Tibial nerve (tissue), 4 donors: Measurements from ENCODE around the gene AASS. TPM values are rescaled to one million over a fixed set of nuclear protein-coding genes. Genes with fewer than 3 reads are reported as not detected.

Source experiments
- DNase-seq, 2 donors: peaks; one replicate each; pipeline ENCODE4 v3.0.0-alpha.2; 2019; ENCODE audit warnings: low spot score in 2 of 2
- H3K27ac ChIP-seq, 4 donors: fragments of 200-600 bp; sonication (generic) in 3 of 4; one replicate each; pipeline ENCODE4 v1.5.1; 2017 to 2019; ENCODE audit warnings: mild to moderate bottlenecking in 1 of 4
- H3K27me3 ChIP-seq, 2 donors: fragments of 200-600 bp; sonication (generic) in 1 of 2; one replicate each; pipeline versions ENCODE4 v1.5.1 to v1.6.0; 2017 to 2019
- H3K36me3 ChIP-seq, 3 donors: fragments of 200-600 bp; sonication (generic); one replicate each; pipeline ENCODE4 v1.5.1; 2018 to 2019
- H3K4me1 ChIP-seq, 4 donors: fragments of 200-600 bp; sonication (generic) in 3 of 4; one replicate each; pipeline ENCODE4 v1.5.1; 2017 to 2019
- H3K4me3 ChIP-seq, 4 donors: fragments of 200-600 bp; sonication (generic) in 3 of 4; one replicate each; pipeline ENCODE4 v1.5.1; 2017 to 2019; ENCODE audit warnings: mild to moderate bottlenecking in 1 of 4, moderate library complexity in 1 of 4
- H3K9me3 ChIP-seq, 4 donors: fragments of 200-600 bp; sonication (generic) in 3 of 4; one replicate each; pipeline ENCODE4 v1.5.1; 2017 to 2019
- EP300 ChIP-seq, 2 donors: sonication (generic); formaldehyde crosslinking; IDR thresholded peaks; one replicate each; pipeline ENCODE4 v1.6.1; 2017; ENCODE audit warnings: antibody characterized with exemption in 2 of 2, mild to moderate bottlenecking in 1 of 2
- POLR2A ChIP-seq, 2 donors: fragments of 450-650 bp; IDR thresholded peaks; one replicate each; pipeline ENCODE4 v1.6.1; 2017; ENCODE audit warnings: antibody characterized with exemption in 2 of 2, mild to moderate bottlenecking in 2 of 2, moderate library complexity in 2 of 2
- WGBS, 2 donors: methylation state at CpG; one replicate each; pipeline ENCODE4 v1.1.5; 2018; 5-methylcytosine and 5-hydroxymethylcytosine counted together
- total RNA-seq, 4 donors: library from RNA; depleted of rRNA; stranded (reverse); fragments of >200 nt; gene quantifications; one replicate each; pipeline ENCODE4 v1.1.0, GENCODE V29; 2016
- TF ChIP-seq, protein P1 (sequence below), 5 experiments: fragments of 200-600 bp in 3 of 5; fragments of 450-650 bp in 2 of 5; sonication (generic) in 3 of 5; IDR thresholded peaks; one replicate each; pipeline ENCODE4 v1.5.1; 2016 to 2019; ENCODE audit warnings: antibody characterized with exemption in 5 of 5, mild to moderate bottlenecking in 3 of 5, moderate library complexity in 2 of 5

The AASS gene
- total RNA-seq, 4 donors from 2014 or later, result 141 to 231 (median 189) TPM

GRCh38 chr7:122095642-122096041 is 48.4 kb downstream of the AASS start:
- Histone ChIP-seq H3K4me1 (no peaks in the 10 kb centered on the region), H3K36me3 (peaks cover 0 to 41% (median 0%) of the 10 kb centered on the region in 3 donors), H3K4me3 (no peak overlapping the region), H3K27me3 (no peaks in the 10 kb centered on the region), H3K27ac (no peak overlapping the region), H3K9me3 (no peaks in the 10 kb centered on the region)
- 62 to 88% methylated on average over 4 of the region's 4 CpGs for WGBS, 2 donors
- no peak for DNase-seq
- TF ChIP-seq EP300 (IDR thresholded peaks at IDR 0.05) (no peak), POLR2A (IDR thresholded peaks at IDR 0.05) (no peak)
- TF ChIP-seq, protein P1, sequence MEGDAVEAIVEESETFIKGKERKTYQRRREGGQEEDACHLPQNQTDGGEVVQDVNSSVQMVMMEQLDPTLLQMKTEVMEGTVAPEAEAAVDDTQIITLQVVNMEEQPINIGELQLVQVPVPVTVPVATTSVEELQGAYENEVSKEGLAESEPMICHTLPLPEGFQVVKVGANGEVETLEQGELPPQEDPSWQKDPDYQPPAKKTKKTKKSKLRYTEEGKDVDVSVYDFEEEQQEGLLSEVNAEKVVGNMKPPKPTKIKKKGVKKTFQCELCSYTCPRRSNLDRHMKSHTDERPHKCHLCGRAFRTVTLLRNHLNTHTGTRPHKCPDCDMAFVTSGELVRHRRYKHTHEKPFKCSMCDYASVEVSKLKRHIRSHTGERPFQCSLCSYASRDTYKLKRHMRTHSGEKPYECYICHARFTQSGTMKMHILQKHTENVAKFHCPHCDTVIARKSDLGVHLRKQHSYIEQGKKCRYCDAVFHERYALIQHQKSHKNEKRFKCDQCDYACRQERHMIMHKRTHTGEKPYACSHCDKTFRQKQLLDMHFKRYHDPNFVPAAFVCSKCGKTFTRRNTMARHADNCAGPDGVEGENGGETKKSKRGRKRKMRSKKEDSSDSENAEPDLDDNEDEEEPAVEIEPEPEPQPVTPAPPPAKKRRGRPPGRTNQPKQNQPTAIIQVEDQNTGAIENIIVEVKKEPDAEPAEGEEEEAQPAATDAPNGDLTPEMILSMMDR (IDR thresholded peaks at IDR 0.05), result no peak

GRCh38 chr7:122094549-122094948 is 49.5 kb downstream of the AASS start:
- no peaks in the 10 kb centered on the region for H3K9me3 ChIP-seq
- no peak for DNase-seq
- no peaks in the 10 kb centered on the region for H3K27me3 ChIP-seq
- no peaks in the 10 kb centered on the region for H3K4me1 ChIP-seq
- peaks cover 0 to 40% (median 0%) of the 10 kb centered on the region in 3 donors for H3K36me3 ChIP-seq
- 94 to 100% methylated on average over 1 of the region's 1 CpG for WGBS, 2 donors
- TF ChIP-seq, protein P1 (IDR thresholded peaks at IDR 0.05), result no peak
- no peak for TF ChIP-seq EP300 (IDR thresholded peaks at IDR 0.05)
- no peak for TF ChIP-seq POLR2A (IDR thresholded peaks at IDR 0.05)
- H3K4me3 ChIP-seq, result no peak overlapping the region
- no peak overlapping the region for H3K27ac ChIP-seq

DNA sequence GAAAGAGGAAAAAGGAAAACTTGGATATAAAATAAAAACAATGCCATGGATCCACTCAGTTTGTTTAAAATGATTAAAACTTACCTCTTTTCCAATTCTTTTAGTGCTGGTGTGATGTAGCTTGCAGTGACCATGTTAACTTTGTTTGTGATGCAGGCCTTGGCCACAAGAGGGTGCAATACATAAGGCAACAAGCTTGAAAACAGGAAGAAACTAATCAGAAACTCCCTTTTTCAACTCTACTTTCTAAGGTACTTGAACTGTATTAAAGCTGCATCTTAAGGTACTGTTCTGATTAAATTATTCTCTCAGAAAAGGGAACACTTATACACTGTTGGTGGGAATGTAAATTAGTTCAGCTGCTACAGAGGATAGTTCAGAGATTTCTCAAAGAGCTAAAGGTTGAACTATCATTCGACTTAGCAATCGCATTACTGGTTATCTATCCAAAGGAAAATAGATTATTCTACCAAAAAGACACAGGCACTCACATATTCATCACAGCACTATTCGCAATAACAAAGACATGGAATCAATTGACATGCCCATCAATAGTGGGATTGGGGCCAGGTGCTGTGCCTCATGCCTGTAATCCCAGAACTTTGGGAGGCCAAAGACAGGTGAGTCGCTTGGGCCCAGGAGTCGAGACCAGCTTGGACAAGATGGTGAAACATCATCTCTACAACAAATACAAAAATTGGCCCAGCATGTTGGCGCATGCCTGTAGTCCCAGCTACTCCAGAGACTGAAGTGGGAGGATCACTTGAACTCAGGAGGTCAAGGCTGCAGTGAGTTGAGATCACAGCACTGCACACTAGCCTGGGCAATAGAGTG is 50.9 kb downstream of the AASS start:
- Histone ChIP-seq H3K27ac (no peak overlapping the region), H3K27me3 (no peaks in the 10 kb centered on the region), H3K9me3 (no peaks in the 10 kb centered on the region), H3K36me3 (peaks cover 0 to 46% (median under 1%) of the 10 kb centered on the region in 3 donors), H3K4me1 (no peaks in the 10 kb centered on the region), H3K4me3 (no peak overlapping the region)
- peak; percentile 55 to 89 for DNase-seq
- TF ChIP-seq, protein P1 (IDR thresholded peaks at IDR 0.05), result peak; percentile 58 to 72 (median 67)
- TF ChIP-seq EP300 (IDR thresholded peaks at IDR 0.05) (no peak), POLR2A (IDR thresholded peaks at IDR 0.05) (no peak)
- 93 to 98% methylated on average over 6 of the region's 6 CpGs for WGBS, 2 donors

DNA sequence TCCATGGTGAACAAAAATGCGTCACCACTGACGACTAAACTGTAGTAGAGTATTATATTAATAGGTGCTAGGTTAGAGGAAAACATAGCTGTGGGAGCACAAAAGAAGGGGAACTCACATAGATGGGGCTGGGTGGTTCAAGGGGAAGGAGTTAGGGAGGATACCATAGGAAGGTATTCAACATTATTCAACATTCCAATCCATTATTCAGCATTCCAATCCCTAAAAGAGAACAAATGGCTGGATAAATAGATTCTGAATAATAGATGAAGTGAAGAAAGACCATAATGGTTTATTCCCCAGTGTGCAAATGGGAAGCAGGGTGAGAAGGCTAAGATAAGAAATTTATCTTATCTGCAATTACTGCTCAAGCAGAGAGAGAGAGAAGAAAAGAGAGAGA is 61.4 kb downstream of the AASS start:
- Histone ChIP-seq H3K4me3 (no peak overlapping the region), H3K36me3 (peaks cover 0 to 82% (median 0%) of the 10 kb centered on the region in 3 donors), H3K27me3 (no peaks in the 10 kb centered on the region), H3K9me3 (no peaks in the 10 kb centered on the region), H3K4me1 (no peaks in the 10 kb centered on the region), H3K27ac (no peak overlapping the region)
- DNase-seq, result no peak
- TF ChIP-seq EP300 (IDR thresholded peaks at IDR 0.05) (no peak), POLR2A (IDR thresholded peaks at IDR 0.05) (no peak)
- TF ChIP-seq, protein P1 (IDR thresholded peaks at IDR 0.05), result no peak
- WGBS, 2 donors, result 93 to 97% methylated on average over 2 of the region's 2 CpGs

- peaks cover 0 to 87% (median 0%) of the 10 kb centered on the region in 3 donors for H3K36me3 ChIP-seq
- no peak overlapping the region for H3K27ac ChIP-seq
- no peaks in the 10 kb centered on the region for H3K27me3 ChIP-seq
- no peak overlapping the region for H3K4me3 ChIP-seq
- no peak for TF ChIP-seq POLR2A (IDR thresholded peaks at IDR 0.05)
- TF ChIP-seq EP300 (IDR thresholded peaks at IDR 0.05), result no peak
- TF ChIP-seq, protein P1 (IDR thresholded peaks at IDR 0.05), result no peak
- no peaks in the 10 kb centered on the region for H3K4me1 ChIP-seq
- DNase-seq, result no peak
- H3K9me3 ChIP-seq, result no peaks in the 10 kb centered on the region
These were observed 61.9 kb downstream of the AASS start for GRCh38 chr7:122082160-122082559.
